ENCODE measurements around the gene ADGRD1.

The ADGRD1 gene

GRCh38 chr12:131134523-131135310, 181.0 kb downstream of the ADGRD1 start:
- Histone ChIP-seq H2BK5ac (ENCODE audit: low read length) (no peak overlapping the region), H3K27me3 (ENCODE audit: control insufficient read depth in 3 of 3, insufficient read depth in 3 of 3, low read depth in 1 of 3, low read length in 3 of 3) (no peaks in the 10 kb centered on the region), H2BK12ac (ENCODE audit: low read length) (no peak overlapping the region), H3K14ac (ENCODE audit: low read length) (no peak overlapping the region), H3K4ac (ENCODE audit: low read length) (no peak overlapping the region), H3K9me3 (replicated peaks in 1 of 2; ENCODE audit: control insufficient read depth in 2 of 2, insufficient read depth in 1 of 2, low read depth in 1 of 2, low read length in 2 of 2) (no peaks in the 10 kb centered on the region), H4K91ac (ENCODE audit: low read depth, low read length, poor library complexity) (no peak overlapping the region), H2AK5ac (ENCODE audit: low read depth, low read length) (peak overlapping the region; percentile 31), H3K9ac (ENCODE audit: low read depth, low read length, poor library complexity) (no peak overlapping the region), H2BK120ac (ENCODE audit: low read depth, low read length) (no peak overlapping the region), H2BK15ac (ENCODE audit: low read length) (no peak overlapping the region), H3K4me3 (ENCODE audit: low read length in 2 of 2) (no peak overlapping the region), H3K36me3 (replicated peaks in 1 of 2; ENCODE audit: control insufficient read depth in 2 of 2, insufficient read depth in 2 of 2, low read length in 2 of 2) (no peaks in the 10 kb centered on the region), H3K27ac (replicated peaks; ENCODE audit: low read length) (no peak overlapping the region), H4K8ac (ENCODE audit: low read depth, low read length) (no peak overlapping the region), H2AFZ (ENCODE audit: low read length) (no peak overlapping the region), H3K23ac (ENCODE audit: low read depth, low read length, poor library complexity) (no peak overlapping the region), H3K4me1 (ENCODE audit: control insufficient read depth in 2 of 2, insufficient read depth in 1 of 2, low read depth in 1 of 2, low read length in 2 of 2) (peaks cover 2 to 6% of the 10 kb centered on the region in 2 donors), H3K79me1 (ENCODE audit: low read depth, low read length) (no peaks in the 10 kb centered on the region), H3K4me2 (ENCODE audit: insufficient read depth, low read length, poor library complexity, severe bottlenecking) (no peak overlapping the region), H3K18ac (ENCODE audit: low read length) (no peak overlapping the region)
- no CpG with 5 or more reads among the region's 9 CpGs for WGBS, 2 donors (ENCODE audit: extremely low coverage in 2 of 2, insufficient read length in 2 of 2, insufficient replicate concordance in 1 of 2)
- DNase-seq (ENCODE audit: low spot score): no peak

GRCh38 chr12:131135311-131135785, 181.6 kb downstream of the ADGRD1 start:
- WGBS, 2 donors (ENCODE audit: extremely low coverage in 2 of 2, insufficient read length in 2 of 2, insufficient replicate concordance in 1 of 2): no CpG with 5 or more reads among the region's 13 CpGs
- no peaks in the 10 kb centered on the region for H3K36me3 ChIP-seq (replicated peaks in 1 of 2; ENCODE audit: control insufficient read depth in 2 of 2, insufficient read depth in 2 of 2, low read length in 2 of 2)

GRCh38 chr12:131135786-131136538, 182.3 kb downstream of the ADGRD1 start:
- H4K91ac ChIP-seq (ENCODE audit: low read depth, low read length, poor library complexity): no peak overlapping the region
- H2BK12ac ChIP-seq (ENCODE audit: low read length): peak overlapping the region; percentile 34
- no peak overlapping the region for H2BK120ac ChIP-seq (ENCODE audit: low read depth, low read length)
- no peak overlapping the region for H3K4ac ChIP-seq (ENCODE audit: low read length)
- H3K4me3 ChIP-seq (ENCODE audit: low read length in 2 of 2): no peak overlapping the region
- no peak overlapping the region for H3K23ac ChIP-seq (ENCODE audit: low read depth, low read length, poor library complexity)
- H3K27me3 ChIP-seq (ENCODE audit: control insufficient read depth in 3 of 3, insufficient read depth in 3 of 3, low read depth in 1 of 3, low read length in 3 of 3): no peaks in the 10 kb centered on the region
- peak overlapping the region; percentile 75 for H3K9ac ChIP-seq (ENCODE audit: low read depth, low read length, poor library complexity)
- H2AK5ac ChIP-seq (ENCODE audit: low read depth, low read length): peak overlapping the region; percentile 90
- H4K8ac ChIP-seq (ENCODE audit: low read depth, low read length): peak overlapping the region; percentile 10
- peak overlapping the region; percentile 89 for H3K18ac ChIP-seq (ENCODE audit: low read length)
- peak overlapping the region; percentile 45 for H2BK5ac ChIP-seq (ENCODE audit: low read length)
- H3K9me3 ChIP-seq (replicated peaks in 1 of 2; ENCODE audit: control insufficient read depth in 2 of 2, insufficient read depth in 1 of 2, low read depth in 1 of 2, low read length in 2 of 2): no peaks in the 10 kb centered on the region
- peak overlapping the region; percentile 75 for H3K14ac ChIP-seq (ENCODE audit: low read length)
- no peak overlapping the region for H3K27ac ChIP-seq (replicated peaks; ENCODE audit: low read length)
- peak overlapping the region; percentile 61 for H2BK15ac ChIP-seq (ENCODE audit: low read length)
- H3K4me1 ChIP-seq (ENCODE audit: control insufficient read depth in 2 of 2, insufficient read depth in 1 of 2, low read depth in 1 of 2, low read length in 2 of 2): peaks cover 2 to 6% of the 10 kb centered on the region in 2 donors
- no peak overlapping the region for H2AFZ ChIP-seq (ENCODE audit: low read length)
- no peak for DNase-seq (ENCODE audit: low spot score)
- no peak overlapping the region for H3K4me2 ChIP-seq (ENCODE audit: insufficient read depth, low read length, poor library complexity, severe bottlenecking)
- WGBS, 2 donors (ENCODE audit: extremely low coverage in 2 of 2, insufficient read length in 2 of 2, insufficient replicate concordance in 1 of 2): no CpG with 5 or more reads among the region's 19 CpGs
- H3K36me3 ChIP-seq (replicated peaks in 1 of 2; ENCODE audit: control insufficient read depth in 2 of 2, insufficient read depth in 2 of 2, low read length in 2 of 2): no peaks in the 10 kb centered on the region
- H3K79me1 ChIP-seq (ENCODE audit: low read depth, low read length): peaks cover 2% of the 10 kb centered on the region

More at GRCh38 chr12:131135311-131135785, 181.6 kb downstream of the ADGRD1 start:
- H2BK120ac ChIP-seq (ENCODE audit: low read depth, low read length): no peak overlapping the region
- no peak overlapping the region for H4K91ac ChIP-seq (ENCODE audit: low read depth, low read length, poor library complexity)
- H3K4me2 ChIP-seq (ENCODE audit: insufficient read depth, low read length, poor library complexity, severe bottlenecking): no peak overlapping the region
- peak overlapping the region; percentile 30 for H2BK15ac ChIP-seq (ENCODE audit: low read length)
- H3K4ac ChIP-seq (ENCODE audit: low read length): no peak overlapping the region
- no peak for DNase-seq (ENCODE audit: low spot score)
- H2AFZ ChIP-seq (ENCODE audit: low read length): no peak overlapping the region
- H3K79me1 ChIP-seq (ENCODE audit: low read depth, low read length): no peaks in the 10 kb centered on the region
- H3K4me3 ChIP-seq (ENCODE audit: low read length in 2 of 2): no peak overlapping the region
- H3K14ac ChIP-seq (ENCODE audit: low read length): no peak overlapping the region
- no peak overlapping the region for H2BK5ac ChIP-seq (ENCODE audit: low read length)
- H3K23ac ChIP-seq (ENCODE audit: low read depth, low read length, poor library complexity): no peak overlapping the region
- H2AK5ac ChIP-seq (ENCODE audit: low read depth, low read length): peak overlapping the region; percentile 31
- no peak overlapping the region for H3K9ac ChIP-seq (ENCODE audit: low read depth, low read length, poor library complexity)
- H4K8ac ChIP-seq (ENCODE audit: low read depth, low read length): no peak overlapping the region
- H3K9me3 ChIP-seq (replicated peaks in 1 of 2; ENCODE audit: control insufficient read depth in 2 of 2, insufficient read depth in 1 of 2, low read depth in 1 of 2, low read length in 2 of 2): no peaks in the 10 kb centered on the region
- no peak overlapping the region for H3K27ac ChIP-seq (replicated peaks; ENCODE audit: low read length)
- no peaks in the 10 kb centered on the region for H3K27me3 ChIP-seq (ENCODE audit: control insufficient read depth in 3 of 3, insufficient read depth in 3 of 3, low read depth in 1 of 3, low read length in 3 of 3)
- H2BK12ac ChIP-seq (ENCODE audit: low read length): no peak overlapping the region
- no peak overlapping the region for H3K18ac ChIP-seq (ENCODE audit: low read length)
- peaks cover 2 to 6% of the 10 kb centered on the region in 2 donors for H3K4me1 ChIP-seq (ENCODE audit: control insufficient read depth in 2 of 2, insufficient read depth in 1 of 2, low read depth in 1 of 2, low read length in 2 of 2)

GRCh38 chr12:131136539-131136872, 182.8 kb downstream of the ADGRD1 start:
- H2AFZ ChIP-seq (ENCODE audit: low read length): no peak overlapping the region
- no peak for DNase-seq (ENCODE audit: low spot score)

More at GRCh38 chr12:131136539-131136872, 182.8 kb downstream of the ADGRD1 start:
- Histone ChIP-seq H3K9ac (ENCODE audit: low read depth, low read length, poor library complexity) (peak overlapping the region; percentile 12), H2BK5ac (ENCODE audit: low read length) (no peak overlapping the region), H2BK15ac (ENCODE audit: low read length) (peak overlapping the region; percentile 61), H4K91ac (ENCODE audit: low read depth, low read length, poor library complexity) (peak overlapping the region; percentile 64), H3K4ac (ENCODE audit: low read length) (no peak overlapping the region), H3K4me3 (ENCODE audit: low read length in 2 of 2) (no peak overlapping the region), H3K23ac (ENCODE audit: low read depth, low read length, poor library complexity) (no peak overlapping the region), H3K36me3 (replicated peaks in 1 of 2; ENCODE audit: control insufficient read depth in 2 of 2, insufficient read depth in 2 of 2, low read length in 2 of 2) (no peaks in the 10 kb centered on the region), H2AK5ac (ENCODE audit: low read depth, low read length) (peak overlapping the region; percentile 89), H4K8ac (ENCODE audit: low read depth, low read length) (peak overlapping the region; percentile 10), H3K27me3 (ENCODE audit: control insufficient read depth in 3 of 3, insufficient read depth in 3 of 3, low read depth in 1 of 3, low read length in 3 of 3) (no peaks in the 10 kb centered on the region), H3K4me1 (ENCODE audit: control insufficient read depth in 2 of 2, insufficient read depth in 1 of 2, low read depth in 1 of 2, low read length in 2 of 2) (peaks cover 3 to 6% of the 10 kb centered on the region in 2 donors), H3K27ac (replicated peaks; ENCODE audit: low read length) (no peak overlapping the region), H3K14ac (ENCODE audit: low read length) (peak overlapping the region; percentile 75), H3K79me1 (ENCODE audit: low read depth, low read length) (peaks cover 2% of the 10 kb centered on the region), H3K9me3 (replicated peaks in 1 of 2; ENCODE audit: control insufficient read depth in 2 of 2, insufficient read depth in 1 of 2, low read depth in 1 of 2, low read length in 2 of 2) (no peaks in the 10 kb centered on the region), H2BK12ac (ENCODE audit: low read length) (peak overlapping the region; percentile 82), H2BK120ac (ENCODE audit: low read depth, low read length) (no peak overlapping the region), H3K18ac (ENCODE audit: low read length) (peak overlapping the region; percentile 13), H3K4me2 (ENCODE audit: insufficient read depth, low read length, poor library complexity, severe bottlenecking) (no peak overlapping the region)
- no CpG with 5 or more reads among the region's 13 CpGs for WGBS, 2 donors (ENCODE audit: extremely low coverage in 2 of 2, insufficient read length in 2 of 2, insufficient replicate concordance in 1 of 2)

Data from neuronal stem cell (in vitro differentiated cells).